Ascending aorta (tissue), 2 donors: ENCODE data around the gene CCNB2. TPM values are rescaled to one million over a fixed set of nuclear protein-coding genes. Genes with fewer than 3 reads are reported as not detected.

Experiments used
- DNase-seq, 2 donors: peaks; one replicate each; pipeline ENCODE4 v3.0.0-alpha.2; 2019; ENCODE audit warnings: low spot score in 2 of 2
- H3K27ac ChIP-seq, 2 donors: fragments of 200-600 bp; sonication (generic); one replicate each; pipeline ENCODE4 v1.5.1; 2016 to 2017; ENCODE audit warnings: mild to moderate bottlenecking in 1 of 2
- H3K27me3 ChIP-seq: fragments of 200-600 bp; sonication (generic); one replicate; pipeline ENCODE4 v1.5.1; 2017
- H3K36me3 ChIP-seq, 2 donors: fragments of 200-600 bp; sonication (generic); one replicate each; pipeline ENCODE4 v1.5.1; 2016
- H3K4me1 ChIP-seq, 2 donors: fragments of 200-600 bp; sonication (generic); one replicate each; pipeline ENCODE4 v1.5.1; 2016 to 2017; ENCODE audit warnings: mild to moderate bottlenecking in 1 of 2
- H3K4me3 ChIP-seq, 2 donors: fragments of 200-600 bp; sonication (generic); one replicate each; pipeline ENCODE4 v1.5.1; 2016 to 2017; ENCODE audit warnings: mild to moderate bottlenecking in 1 of 2
- H3K9me3 ChIP-seq, 2 donors: fragments of 200-600 bp; sonication (generic); one replicate each; pipeline ENCODE4 v1.5.1; 2016
- intact Hi-C: fragments of 100-400 bp; cut with DNase I; formaldehyde crosslinking; loops from one replicate; pipeline ENCODE4 v1.15.1; 2023
- total RNA-seq: library from RNA; depleted of rRNA; stranded (reverse); fragments of >200 nt; gene quantifications from one replicate; pipeline ENCODE4 v1.1.0, GENCODE V29; 2016
- TF ChIP-seq, protein P1 (sequence below), 3 experiments: fragments of 200-600 bp in 2 of 3; fragments of 450-650 bp in 1 of 3; sonication (generic) in 2 of 3; IDR thresholded peaks; one replicate each; pipeline ENCODE4 v1.5.1; 2016 to 2019; ENCODE audit warnings: antibody characterized with exemption in 3 of 3, mild to moderate bottlenecking in 1 of 3, moderate library complexity in 1 of 3

Gene CCNB2
- total RNA-seq, 1 donor from 2014 or later = not detected

- intact Hi-C loops = no loop called here
- Histone ChIP-seq H3K36me3 (peaks cover 12 to 42% of the 10 kb centered on the region in 2 donors), H3K4me3 (no peak overlapping the region)
Measured at GRCh38 chr15:59074607-59075006, 30.3 kb upstream of the CCNB2 start.

DNA sequence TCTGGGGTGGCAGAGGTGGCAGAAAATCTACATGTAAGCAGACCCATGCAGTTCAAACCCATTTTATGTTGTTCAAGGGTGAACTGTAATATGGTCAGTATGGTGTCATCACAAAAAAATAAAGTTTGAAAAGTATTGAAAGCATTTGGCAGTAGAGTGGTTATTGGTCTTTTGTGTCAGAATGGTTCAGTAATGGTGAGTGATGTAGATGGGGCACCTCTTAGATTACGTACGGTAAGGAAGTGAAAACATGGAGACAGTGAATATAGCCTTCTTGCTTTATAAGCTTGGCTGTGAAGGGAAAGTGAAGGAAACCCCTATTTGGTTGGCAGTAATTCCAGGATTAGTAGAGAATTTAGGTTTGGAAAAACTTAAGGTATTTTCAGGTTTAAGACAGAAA, 17.2 kb upstream of the CCNB2 start:
- Histone ChIP-seq H3K4me1 (no peaks in the 10 kb centered on the region), H3K9me3 (no peaks in the 10 kb centered on the region), H3K27ac (no peak overlapping the region), H3K36me3 (peaks cover 43 to 67% of the 10 kb centered on the region in 2 donors), H3K27me3 (no peaks in the 10 kb centered on the region), H3K4me3 (no peak overlapping the region)
- TF ChIP-seq, protein P1, sequence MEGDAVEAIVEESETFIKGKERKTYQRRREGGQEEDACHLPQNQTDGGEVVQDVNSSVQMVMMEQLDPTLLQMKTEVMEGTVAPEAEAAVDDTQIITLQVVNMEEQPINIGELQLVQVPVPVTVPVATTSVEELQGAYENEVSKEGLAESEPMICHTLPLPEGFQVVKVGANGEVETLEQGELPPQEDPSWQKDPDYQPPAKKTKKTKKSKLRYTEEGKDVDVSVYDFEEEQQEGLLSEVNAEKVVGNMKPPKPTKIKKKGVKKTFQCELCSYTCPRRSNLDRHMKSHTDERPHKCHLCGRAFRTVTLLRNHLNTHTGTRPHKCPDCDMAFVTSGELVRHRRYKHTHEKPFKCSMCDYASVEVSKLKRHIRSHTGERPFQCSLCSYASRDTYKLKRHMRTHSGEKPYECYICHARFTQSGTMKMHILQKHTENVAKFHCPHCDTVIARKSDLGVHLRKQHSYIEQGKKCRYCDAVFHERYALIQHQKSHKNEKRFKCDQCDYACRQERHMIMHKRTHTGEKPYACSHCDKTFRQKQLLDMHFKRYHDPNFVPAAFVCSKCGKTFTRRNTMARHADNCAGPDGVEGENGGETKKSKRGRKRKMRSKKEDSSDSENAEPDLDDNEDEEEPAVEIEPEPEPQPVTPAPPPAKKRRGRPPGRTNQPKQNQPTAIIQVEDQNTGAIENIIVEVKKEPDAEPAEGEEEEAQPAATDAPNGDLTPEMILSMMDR (IDR thresholded peaks at IDR 0.05) = no peak
- DNase-seq = no peak
- intact Hi-C loops = no loop called here

More at GRCh38 chr15:59074607-59075006, 30.3 kb upstream of the CCNB2 start:
- no peaks in the 10 kb centered on the region for H3K4me1 ChIP-seq
- no peaks in the 10 kb centered on the region for H3K27me3 ChIP-seq
- H3K9me3 ChIP-seq = no peaks in the 10 kb centered on the region
- TF ChIP-seq, protein P1 (IDR thresholded peaks at IDR 0.05) = no peak
- no peak for DNase-seq
- H3K27ac ChIP-seq = no peak overlapping the region

DNA sequence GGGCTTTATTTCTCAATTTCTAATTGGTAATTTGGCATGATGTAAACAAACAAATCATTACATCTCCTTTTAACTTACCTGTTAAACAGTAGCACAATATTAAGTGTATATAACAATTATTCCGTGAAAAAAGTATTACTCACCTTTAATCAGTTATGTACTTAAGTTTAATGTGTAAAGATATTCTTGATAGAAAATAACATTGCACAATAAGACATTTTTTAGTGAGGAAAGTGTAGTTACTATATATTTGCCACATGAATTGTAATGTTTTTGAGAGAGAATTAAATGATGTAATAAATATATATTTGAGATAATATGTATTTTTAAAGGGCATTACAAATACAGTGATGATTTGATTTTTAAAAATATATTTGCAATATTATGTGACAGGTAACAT, 10.9 kb upstream of the CCNB2 start:
- Histone ChIP-seq H3K4me3 (no peak overlapping the region), H3K27ac (no peak overlapping the region), H3K27me3 (no peaks in the 10 kb centered on the region), H3K36me3 (peaks cover 58 to 69% of the 10 kb centered on the region in 2 donors), H3K4me1 (no peaks in the 10 kb centered on the region), H3K9me3 (no peaks in the 10 kb centered on the region)
- no peak for DNase-seq
- intact Hi-C loops = no loop called here
- TF ChIP-seq, protein P1 (IDR thresholded peaks at IDR 0.05) = no peak

DNA sequence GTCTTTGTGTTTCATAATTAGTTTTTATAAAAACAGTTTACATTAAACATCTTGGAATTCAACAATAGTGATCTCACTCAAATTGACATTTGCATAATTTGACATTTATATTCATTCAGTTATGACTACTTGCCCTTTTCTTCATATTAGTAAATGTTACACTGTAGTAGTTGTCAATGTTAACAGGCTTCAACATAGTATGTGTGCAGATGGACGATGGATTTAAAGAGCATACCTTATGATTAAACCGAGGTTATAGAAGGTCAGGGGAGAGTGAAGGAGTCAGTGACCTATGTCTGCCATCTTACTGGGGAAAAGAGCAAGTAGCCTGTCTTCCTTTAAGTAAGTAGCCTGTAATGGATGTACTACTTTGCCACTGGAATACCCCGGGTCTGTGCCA, 8.5 kb upstream of the CCNB2 start:
- Histone ChIP-seq H3K4me3 (no peak overlapping the region), H3K36me3 (peaks cover 39 to 51% of the 10 kb centered on the region in 2 donors), H3K9me3 (no peaks in the 10 kb centered on the region), H3K27me3 (no peaks in the 10 kb centered on the region), H3K27ac (no peak overlapping the region), H3K4me1 (no peaks in the 10 kb centered on the region)
- no peak for DNase-seq
- intact Hi-C loops = no loop called here
- TF ChIP-seq, protein P1 (IDR thresholded peaks at IDR 0.05) = no peak

DNA sequence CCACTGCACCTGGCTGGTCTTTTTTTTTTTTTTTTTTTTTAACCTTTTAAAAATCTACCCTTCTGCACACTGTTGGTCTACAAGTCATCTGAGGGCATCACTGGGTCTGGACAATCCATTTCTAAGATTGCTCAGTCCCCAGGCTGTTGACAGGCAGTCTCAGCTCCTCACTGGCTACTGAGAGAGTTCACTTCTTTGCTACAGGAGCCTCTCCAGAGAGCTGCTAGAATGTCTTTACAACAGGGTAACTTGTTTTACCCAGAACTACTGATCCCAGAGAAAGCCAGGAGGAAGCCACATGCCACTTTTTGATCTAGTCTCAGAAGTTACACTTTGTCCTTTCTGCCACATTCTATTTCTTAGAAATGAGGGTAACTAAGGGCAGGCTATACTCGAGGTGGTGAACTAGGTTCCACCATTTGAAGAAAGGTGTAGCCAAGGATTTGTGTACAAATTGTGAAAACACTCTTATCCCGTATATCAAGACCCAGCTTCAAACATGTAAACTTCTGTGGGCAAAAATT, 5.7 kb upstream of the CCNB2 start:
- H3K4me1 ChIP-seq = no peaks in the 10 kb centered on the region
- H3K4me3 ChIP-seq = no peak overlapping the region
- no peaks in the 10 kb centered on the region for H3K27me3 ChIP-seq
- no peak for DNase-seq
- intact Hi-C loops = no loop called here
- H3K27ac ChIP-seq = no peak overlapping the region
- TF ChIP-seq, protein P1 (IDR thresholded peaks at IDR 0.05) = no peak
- H3K36me3 ChIP-seq = peaks cover 25 to 28% of the 10 kb centered on the region in 2 donors
- no peaks in the 10 kb centered on the region for H3K9me3 ChIP-seq

GRCh38 chr15:59104602-59104911, 389 bp upstream of the CCNB2 start:
- intact Hi-C loops = loop anchor here (10.0 kb wide), 2 partner anchors 120 to 390 kb away; partner anchors contain the start of gene RNF111
- TF ChIP-seq, protein P1 (IDR thresholded peaks at IDR 0.05) = no peak
- Histone ChIP-seq H3K27ac (no peak overlapping the region), H3K27me3 (no peaks in the 10 kb centered on the region), H3K36me3 (peaks cover 0 to 3% of the 10 kb centered on the region in 2 donors), H3K4me3 (peak overlapping the region; percentile 64 to 71), H3K9me3 (no peaks in the 10 kb centered on the region), H3K4me1 (peaks cover 0 to 3% of the 10 kb centered on the region in 2 donors)
- no peak for DNase-seq
